ENCODE results near the gene GALNS.

DNA sequence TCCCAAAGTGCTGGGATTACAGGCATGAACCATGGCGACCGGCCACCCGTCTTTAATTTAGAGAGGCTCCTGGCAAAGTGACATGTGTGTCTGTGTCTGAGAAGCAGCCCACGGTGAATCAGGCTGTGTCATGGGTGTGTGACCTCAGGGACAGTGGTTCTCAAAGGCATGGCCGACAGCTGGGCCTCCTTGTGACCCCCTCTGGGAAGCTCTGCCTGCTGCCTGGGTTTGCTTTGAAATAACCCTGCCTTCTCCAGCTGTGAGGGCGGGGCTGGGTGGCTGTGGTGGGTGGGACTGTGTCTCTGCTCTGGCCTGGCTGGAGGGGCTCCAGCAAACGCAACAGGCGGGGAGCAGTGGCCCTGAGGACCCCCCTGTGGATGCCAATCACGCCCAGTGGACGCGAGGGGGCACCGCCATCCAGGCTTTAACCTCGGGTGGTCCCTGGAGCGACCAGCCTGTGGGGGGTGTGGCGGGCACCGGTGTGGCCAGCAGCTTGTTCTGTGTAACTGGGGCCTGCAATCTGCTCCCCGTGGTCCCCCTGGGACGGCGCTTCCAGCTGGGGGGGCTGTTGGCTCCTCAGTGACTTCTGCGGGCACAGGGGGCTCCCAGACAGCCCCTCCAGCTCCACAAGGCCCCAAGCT lies 36.2 kb downstream of the GALNS start:
- no peak for TF ChIP-seq ZNF138 (CRISPR knock-in tag; IDR thresholded peaks at IDR 0.05; ENCODE audit: low read depth)
- TF ChIP-seq ZNF549 (CRISPR knock-in tag; IDR thresholded peaks at IDR 0.05), result no peak
- TF ChIP-seq, protein P1, sequence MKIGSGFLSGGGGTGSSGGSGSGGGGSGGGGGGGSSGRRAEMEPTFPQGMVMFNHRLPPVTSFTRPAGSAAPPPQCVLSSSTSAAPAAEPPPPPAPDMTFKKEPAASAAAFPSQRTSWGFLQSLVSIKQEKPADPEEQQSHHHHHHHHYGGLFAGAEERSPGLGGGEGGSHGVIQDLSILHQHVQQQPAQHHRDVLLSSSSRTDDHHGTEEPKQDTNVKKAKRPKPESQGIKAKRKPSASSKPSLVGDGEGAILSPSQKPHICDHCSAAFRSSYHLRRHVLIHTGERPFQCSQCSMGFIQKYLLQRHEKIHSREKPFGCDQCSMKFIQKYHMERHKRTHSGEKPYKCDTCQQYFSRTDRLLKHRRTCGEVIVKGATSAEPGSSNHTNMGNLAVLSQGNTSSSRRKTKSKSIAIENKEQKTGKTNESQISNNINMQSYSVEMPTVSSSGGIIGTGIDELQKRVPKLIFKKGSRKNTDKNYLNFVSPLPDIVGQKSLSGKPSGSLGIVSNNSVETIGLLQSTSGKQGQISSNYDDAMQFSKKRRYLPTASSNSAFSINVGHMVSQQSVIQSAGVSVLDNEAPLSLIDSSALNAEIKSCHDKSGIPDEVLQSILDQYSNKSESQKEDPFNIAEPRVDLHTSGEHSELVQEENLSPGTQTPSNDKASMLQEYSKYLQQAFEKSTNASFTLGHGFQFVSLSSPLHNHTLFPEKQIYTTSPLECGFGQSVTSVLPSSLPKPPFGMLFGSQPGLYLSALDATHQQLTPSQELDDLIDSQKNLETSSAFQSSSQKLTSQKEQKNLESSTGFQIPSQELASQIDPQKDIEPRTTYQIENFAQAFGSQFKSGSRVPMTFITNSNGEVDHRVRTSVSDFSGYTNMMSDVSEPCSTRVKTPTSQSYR (CRISPR knock-in tag; IDR thresholded peaks at IDR 0.05; ENCODE audit: borderline replicate concordance), result no peak
- TF ChIP-seq, protein P2, sequence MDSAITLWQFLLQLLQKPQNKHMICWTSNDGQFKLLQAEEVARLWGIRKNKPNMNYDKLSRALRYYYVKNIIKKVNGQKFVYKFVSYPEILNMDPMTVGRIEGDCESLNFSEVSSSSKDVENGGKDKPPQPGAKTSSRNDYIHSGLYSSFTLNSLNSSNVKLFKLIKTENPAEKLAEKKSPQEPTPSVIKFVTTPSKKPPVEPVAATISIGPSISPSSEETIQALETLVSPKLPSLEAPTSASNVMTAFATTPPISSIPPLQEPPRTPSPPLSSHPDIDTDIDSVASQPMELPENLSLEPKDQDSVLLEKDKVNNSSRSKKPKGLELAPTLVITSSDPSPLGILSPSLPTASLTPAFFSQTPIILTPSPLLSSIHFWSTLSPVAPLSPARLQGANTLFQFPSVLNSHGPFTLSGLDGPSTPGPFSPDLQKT (CRISPR knock-in tag; IDR thresholded peaks at IDR 0.05; ENCODE audit: borderline replicate concordance), result no peak
- TF ChIP-seq, protein P3, sequence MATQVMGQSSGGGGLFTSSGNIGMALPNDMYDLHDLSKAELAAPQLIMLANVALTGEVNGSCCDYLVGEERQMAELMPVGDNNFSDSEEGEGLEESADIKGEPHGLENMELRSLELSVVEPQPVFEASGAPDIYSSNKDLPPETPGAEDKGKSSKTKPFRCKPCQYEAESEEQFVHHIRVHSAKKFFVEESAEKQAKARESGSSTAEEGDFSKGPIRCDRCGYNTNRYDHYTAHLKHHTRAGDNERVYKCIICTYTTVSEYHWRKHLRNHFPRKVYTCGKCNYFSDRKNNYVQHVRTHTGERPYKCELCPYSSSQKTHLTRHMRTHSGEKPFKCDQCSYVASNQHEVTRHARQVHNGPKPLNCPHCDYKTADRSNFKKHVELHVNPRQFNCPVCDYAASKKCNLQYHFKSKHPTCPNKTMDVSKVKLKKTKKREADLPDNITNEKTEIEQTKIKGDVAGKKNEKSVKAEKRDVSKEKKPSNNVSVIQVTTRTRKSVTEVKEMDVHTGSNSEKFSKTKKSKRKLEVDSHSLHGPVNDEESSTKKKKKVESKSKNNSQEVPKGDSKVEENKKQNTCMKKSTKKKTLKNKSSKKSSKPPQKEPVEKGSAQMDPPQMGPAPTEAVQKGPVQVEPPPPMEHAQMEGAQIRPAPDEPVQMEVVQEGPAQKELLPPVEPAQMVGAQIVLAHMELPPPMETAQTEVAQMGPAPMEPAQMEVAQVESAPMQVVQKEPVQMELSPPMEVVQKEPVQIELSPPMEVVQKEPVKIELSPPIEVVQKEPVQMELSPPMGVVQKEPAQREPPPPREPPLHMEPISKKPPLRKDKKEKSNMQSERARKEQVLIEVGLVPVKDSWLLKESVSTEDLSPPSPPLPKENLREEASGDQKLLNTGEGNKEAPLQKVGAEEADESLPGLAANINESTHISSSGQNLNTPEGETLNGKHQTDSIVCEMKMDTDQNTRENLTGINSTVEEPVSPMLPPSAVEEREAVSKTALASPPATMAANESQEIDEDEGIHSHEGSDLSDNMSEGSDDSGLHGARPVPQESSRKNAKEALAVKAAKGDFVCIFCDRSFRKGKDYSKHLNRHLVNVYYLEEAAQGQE (IDR thresholded peaks at IDR 0.05; ENCODE audit: borderline replicate concordance in 1 of 2, low read depth in 1 of 2, low read length in 2 of 2), result no peak
- TF ChIP-seq JUN (CRISPR knock-in tag; IDR thresholded peaks at IDR 0.05), result no peak
- TF ChIP-seq, protein P4, sequence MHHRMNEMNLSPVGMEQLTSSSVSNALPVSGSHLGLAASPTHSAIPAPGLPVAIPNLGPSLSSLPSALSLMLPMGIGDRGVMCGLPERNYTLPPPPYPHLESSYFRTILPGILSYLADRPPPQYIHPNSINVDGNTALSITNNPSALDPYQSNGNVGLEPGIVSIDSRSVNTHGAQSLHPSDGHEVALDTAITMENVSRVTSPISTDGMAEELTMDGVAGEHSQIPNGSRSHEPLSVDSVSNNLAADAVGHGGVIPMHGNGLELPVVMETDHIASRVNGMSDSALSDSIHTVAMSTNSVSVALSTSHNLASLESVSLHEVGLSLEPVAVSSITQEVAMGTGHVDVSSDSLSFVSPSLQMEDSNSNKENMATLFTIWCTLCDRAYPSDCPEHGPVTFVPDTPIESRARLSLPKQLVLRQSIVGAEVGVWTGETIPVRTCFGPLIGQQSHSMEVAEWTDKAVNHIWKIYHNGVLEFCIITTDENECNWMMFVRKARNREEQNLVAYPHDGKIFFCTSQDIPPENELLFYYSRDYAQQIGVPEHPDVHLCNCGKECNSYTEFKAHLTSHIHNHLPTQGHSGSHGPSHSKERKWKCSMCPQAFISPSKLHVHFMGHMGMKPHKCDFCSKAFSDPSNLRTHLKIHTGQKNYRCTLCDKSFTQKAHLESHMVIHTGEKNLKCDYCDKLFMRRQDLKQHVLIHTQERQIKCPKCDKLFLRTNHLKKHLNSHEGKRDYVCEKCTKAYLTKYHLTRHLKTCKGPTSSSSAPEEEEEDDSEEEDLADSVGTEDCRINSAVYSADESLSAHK (CRISPR knock-in tag; IDR thresholded peaks at IDR 0.05; ENCODE audit: borderline replicate concordance), result no peak
- TF ChIP-seq, protein P5, sequence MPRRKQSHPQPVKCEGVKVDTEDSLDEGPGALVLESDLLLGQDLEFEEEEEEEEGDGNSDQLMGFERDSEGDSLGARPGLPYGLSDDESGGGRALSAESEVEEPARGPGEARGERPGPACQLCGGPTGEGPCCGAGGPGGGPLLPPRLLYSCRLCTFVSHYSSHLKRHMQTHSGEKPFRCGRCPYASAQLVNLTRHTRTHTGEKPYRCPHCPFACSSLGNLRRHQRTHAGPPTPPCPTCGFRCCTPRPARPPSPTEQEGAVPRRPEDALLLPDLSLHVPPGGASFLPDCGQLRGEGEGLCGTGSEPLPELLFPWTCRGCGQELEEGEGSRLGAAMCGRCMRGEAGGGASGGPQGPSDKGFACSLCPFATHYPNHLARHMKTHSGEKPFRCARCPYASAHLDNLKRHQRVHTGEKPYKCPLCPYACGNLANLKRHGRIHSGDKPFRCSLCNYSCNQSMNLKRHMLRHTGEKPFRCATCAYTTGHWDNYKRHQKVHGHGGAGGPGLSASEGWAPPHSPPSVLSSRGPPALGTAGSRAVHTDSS (CRISPR knock-in tag; conservative IDR thresholded peaks at IDR 0.05), result no peak
- no peak for TF ChIP-seq YY1 (IDR thresholded peaks at IDR 0.05; ENCODE audit: insufficient read depth, insufficient replicate concordance, low read depth, low read length)
- TF ChIP-seq ZNF792 (CRISPR knock-in tag; IDR thresholded peaks at IDR 0.05), result no peak
